OCI-LY7 (cell line): Measurements from ENCODE around the gene SAMM50. TPM values are rescaled to one million over a fixed set of nuclear protein-coding genes. Genes with fewer than 3 reads are reported as not detected.

ENCODE experiments used
- BruUV-seq: library from RNA; stranded (reverse); fragments of 400-500 nt; replicated peaks from 2 replicates; lab custom pipeline; 2021; lab: Mats Ljungman, UMichigan
- CTCF ChIA-PET: fragments of 300-600 bp; sonication (Branson Sonifier 250); formaldehyde crosslinking; loops from one replicate; lab custom pipeline; 2022; ENCODE audit warnings: antibody characterized with exemption; ENCODE audit not compliant: unreplicated experiment; lab: Charles Lee
- POLR2A ChIA-PET: fragments of 300-600 bp; sonication (Branson Sonifier 250); formaldehyde crosslinking; loops from one replicate; lab custom pipeline; 2022; ENCODE audit warnings: antibody characterized with exemption; lab: Charles Lee
- DNase-seq: peaks from one replicate; pipeline ENCODE4 v3.0.0-alpha.2; 2015; ENCODE audit warnings: low spot score
- H2AFZ ChIP-seq: fragments of 200-600 bp; sonication (generic), shearing (Covaris generic); 2 replicates; pipeline ENCODE4 v1.6.1; 2014; ENCODE audit warnings: mild to moderate bottlenecking, antibody characterized with exemption, low read length, moderate library complexity
- H3K27ac ChIP-seq: fragments of 200-600 bp; sonication (generic); 2 replicates; pipeline ENCODE4 v1.5.1; 2014; ENCODE audit warnings: mixed run types, low read depth, mild to moderate bottlenecking, moderate library complexity, low read length, inconsistent platforms; ENCODE audit not compliant: poor library complexity, severe bottlenecking
- H3K36me3 ChIP-seq: fragments of 200-600 bp; sonication (generic); 2 replicates; pipeline ENCODE4 v1.6.1; 2014; ENCODE audit warnings: mild to moderate bottlenecking, antibody characterized with exemption, low read length, moderate library complexity, mixed read lengths; ENCODE audit not compliant: insufficient read depth
- H3K4me1 ChIP-seq: fragments of 200-600 bp; sonication (generic); 2 replicates; pipeline ENCODE4 v1.5.1; 2014; ENCODE audit warnings: mild to moderate bottlenecking, low read length; ENCODE audit not compliant: insufficient read depth, poor library complexity, severe bottlenecking
- H3K4me2 ChIP-seq: fragments of 200-600 bp; sonication (generic); 2 replicates; pipeline ENCODE4 v1.6.1; 2014; ENCODE audit warnings: mild to moderate bottlenecking, low read length
- H3K4me3 ChIP-seq: fragments of 200-600 bp; sonication (generic); 2 replicates; pipeline ENCODE4 v1.5.1; 2014; ENCODE audit warnings: mild to moderate bottlenecking, low read depth, low read length; ENCODE audit not compliant: poor library complexity, severe bottlenecking
- H3K79me2 ChIP-seq: fragments of 200-600 bp; sonication (generic); 2 replicates; pipeline ENCODE4 v1.6.1; 2016; ENCODE audit warnings: low read depth, mild to moderate bottlenecking, low read length, moderate library complexity, mixed read lengths; ENCODE audit not compliant: insufficient read depth
- H3K9me2 ChIP-seq: fragments of 200-600 bp; sonication (generic); 2 replicates; pipeline ENCODE4 v1.6.1; 2016; ENCODE audit warnings: mild to moderate bottlenecking, low read length, mixed read lengths; ENCODE audit not compliant: insufficient read depth
- H3K9me3 ChIP-seq: fragments of 200-600 bp; sonication (generic); 2 replicates; pipeline ENCODE4 v1.6.1; 2014; ENCODE audit warnings: mild to moderate bottlenecking, mixed run types, low read length, mixed read lengths
- H4K20me1 ChIP-seq: fragments of 200-600 bp; sonication (generic); 2 replicates; pipeline ENCODE4 v1.6.1; 2014; ENCODE audit warnings: mild to moderate bottlenecking, antibody characterized with exemption, low read length, moderate library complexity, mixed read lengths; ENCODE audit not compliant: insufficient read depth
- CTCF ChIP-seq: fragments of 200-600 bp; sonication (generic); conservative IDR thresholded peaks from 2 replicates; pipeline ENCODE4 v1.5.1; 2014; ENCODE audit warnings: mild to moderate bottlenecking, antibody characterized with exemption, low read length, moderate library complexity, mixed read lengths
- EZH2phosphoT487 ChIP-seq: fragments of 200-600 bp; sonication (generic); IDR thresholded peaks from 2 replicates; pipeline ENCODE4 v1.6.1; 2018; ENCODE audit warnings: low read depth, borderline replicate concordance, mild to moderate bottlenecking, mixed run types, antibody characterized with exemption, low read length, moderate library complexity, mixed read lengths
- intact Hi-C: fragments of 100-400 bp; cut with micrococcal nuclease; formaldehyde crosslinking; loops from one replicate; pipeline ENCODE4 v1.10.0; 2022; ENCODE audit not compliant: unreplicated experiment
- total RNA-seq, 2 experiments: library from RNA; depleted of rRNA in 1 of 2; stranded (reverse); fragments of >200 nt in 1 of 2; shearing (Covaris generic) in 1 of 2; gene quantifications; 2 replicates each; pipeline ENCODE4 v1.2.3, GENCODE V29; 2014 to 2022

SAMM50 gene
- total RNA-seq, 2 experiments from 2014 or later: 34.6 to 72.9 TPM

GRCh38 chr22:43971112-43971511 lies 15.9 kb downstream of the SAMM50 start:
- POLR2A ChIA-PET: no interaction called here
- Histone ChIP-seq H3K4me2 (no peak overlapping the region), H3K79me2 (no peaks in the 10 kb centered on the region), H3K4me3 (no peak overlapping the region), H2AFZ (no peak overlapping the region), H3K9me3 (no peaks in the 10 kb centered on the region), H3K9me2 (no peaks in the 10 kb centered on the region), H4K20me1 (no peaks in the 10 kb centered on the region), H3K27ac (no peak overlapping the region), H3K4me1 (no peaks in the 10 kb centered on the region), H3K36me3 (peaks cover 90% of the 10 kb centered on the region)
- intact Hi-C loops: no loop called here
- CTCF ChIA-PET: no interaction called here
- TF ChIP-seq EZH2phosphoT487 (no peak), CTCF (no peak)
- no peak for DNase-seq
- no TSS peak for BruUV-seq

- no peak overlapping the region for H2AFZ ChIP-seq
- H3K27ac ChIP-seq: no peak overlapping the region
- TF ChIP-seq EZH2phosphoT487 (no peak), CTCF (no peak)
- H3K79me2 ChIP-seq: no peaks in the 10 kb centered on the region
- H3K4me2 ChIP-seq: no peak overlapping the region
- intact Hi-C loops: no loop called here
- no peaks in the 10 kb centered on the region for H3K4me1 ChIP-seq
- H3K4me3 ChIP-seq: no peak overlapping the region
- no peak for DNase-seq
- H3K9me2 ChIP-seq: no peaks in the 10 kb centered on the region
- H3K9me3 ChIP-seq: no peaks in the 10 kb centered on the region
- peaks cover 91% of the 10 kb centered on the region for H3K36me3 ChIP-seq
- H4K20me1 ChIP-seq: no peaks in the 10 kb centered on the region
- ChIA-PET POLR2A (no interaction called here), CTCF (no interaction called here)
- BruUV-seq: no TSS peak
These were observed 17.8 kb downstream of the SAMM50 start for GRCh38 chr22:43972931-43973462.

- ChIA-PET POLR2A (no interaction called here), CTCF (no interaction called here)
- no peaks in the 10 kb centered on the region for H3K4me1 ChIP-seq
- intact Hi-C loops: no loop called here
- peaks cover 88% of the 10 kb centered on the region for H3K36me3 ChIP-seq
- BruUV-seq: no TSS peak
- no peaks in the 10 kb centered on the region for H4K20me1 ChIP-seq
- no peak for DNase-seq
- no peak overlapping the region for H2AFZ ChIP-seq
- H3K4me2 ChIP-seq: no peak overlapping the region
- no peaks in the 10 kb centered on the region for H3K9me3 ChIP-seq
- no peak overlapping the region for H3K4me3 ChIP-seq
- TF ChIP-seq CTCF (no peak), EZH2phosphoT487 (no peak)
- H3K9me2 ChIP-seq: no peaks in the 10 kb centered on the region
- no peak overlapping the region for H3K27ac ChIP-seq
- no peaks in the 10 kb centered on the region for H3K79me2 ChIP-seq
These were observed 18.8 kb downstream of the SAMM50 start for GRCh38 chr22:43974028-43974545.
